ENCODE results near the gene CDH26. TPM values are rescaled to one million over a fixed set of nuclear protein-coding genes. Genes with fewer than 3 reads are reported as not detected.
"Not testable (repeated sequence)": the region's sequence is repeated elsewhere in the genome, so short reads cannot be mapped to it uniquely, and the experiment has no call there.

Gene CDH26
- total RNA-seq, 2 experiments from 2014 or later: 0.53 to 0.86 TPM

GRCh38 chr20:59945175-59945574, 13.0 kb upstream of the CDH26 start:
- H3K4me1 Mint-ChIP-seq: peaks cover 34% of the 10 kb centered on the region
- peaks cover 16% of the 10 kb centered on the region for H3K36me3 Mint-ChIP-seq (ENCODE audit: low read depth)
- H3K4me3 Mint-ChIP-seq: no peak overlapping the region
- ChIA-PET POLR2A (interaction anchor here (1.7 kb wide), 1 partner anchor 10 kb away, joined by 12 read pairs; no protein-coding TSS in a partner anchor), CTCF (interaction anchor here (2.4 to 4.4 kb wide), 2 partner anchors 11 to 111 kb away, joined by 8 to 25 read pairs; partner anchors contain the start of gene SYCP2)
- no peaks in the 10 kb centered on the region for H3K27me3 Mint-ChIP-seq
- no peak overlapping the region for H3K27ac Mint-ChIP-seq
- DNase-seq: no peak
- H3K9me3 Mint-ChIP-seq: no peaks in the 10 kb centered on the region

- POLR2A ChIA-PET: interaction anchor here (1.0 kb wide), 1 partner anchor 111 kb away, joined by 3 read pairs; no protein-coding TSS in a partner anchor
Measured at GRCh38 chr20:59945731-59946130, 12.5 kb upstream of the CDH26 start.

GRCh38 chr20:59947376-59947775, 10.8 kb upstream of the CDH26 start:
- DNase-seq: no peak
- POLR2A ChIA-PET: interaction anchor here (2.2 to 2.5 kb wide), 2 partner anchors 9 to 13 kb away, joined by 5 to 11 read pairs; partner anchors contain the start of gene SYCP2
- peaks cover 18% of the 10 kb centered on the region for H3K4me1 Mint-ChIP-seq
- H3K27me3 Mint-ChIP-seq: no peaks in the 10 kb centered on the region
- H3K9me3 Mint-ChIP-seq: no peaks in the 10 kb centered on the region
- H3K27ac Mint-ChIP-seq: no peak overlapping the region
- CTCF ChIA-PET: interaction anchor here (1.6 to 3.7 kb wide), 2 partner anchors 10 to 109 kb away, joined by 5 to 26 read pairs; no protein-coding TSS in a partner anchor
- no peak overlapping the region for H3K4me3 Mint-ChIP-seq
- H3K36me3 Mint-ChIP-seq (ENCODE audit: low read depth): peaks cover 13% of the 10 kb centered on the region

More at GRCh38 chr20:59945731-59946130, 12.5 kb upstream of the CDH26 start:
- CTCF ChIA-PET: interaction anchor here (0.8 to 4.4 kb wide), 3 partner anchors 11 to 192 kb away, joined by 3 to 25 read pairs (median 8); partner anchors contain the start of gene SYCP2
- Mint-ChIP-seq H3K27me3 (no peaks in the 10 kb centered on the region), H3K9me3 (no peaks in the 10 kb centered on the region), H3K36me3 (ENCODE audit: low read depth) (peaks cover 16% of the 10 kb centered on the region), H3K4me1 (peaks cover 34% of the 10 kb centered on the region), H3K4me3 (no peak overlapping the region), H3K27ac (no peak overlapping the region)
- DNase-seq: no peak

- peaks cover 13% of the 10 kb centered on the region for H3K36me3 Mint-ChIP-seq (ENCODE audit: low read depth)
- no peak overlapping the region for H3K4me3 Mint-ChIP-seq
- ChIA-PET POLR2A (interaction anchor here (1.3 to 2.5 kb wide), 4 partner anchors 8 to 109 kb away, joined by 5 to 11 read pairs (median 8); partner anchors contain the start of genes FAM217B, PPP1R3D and SYCP2), CTCF (interaction anchor here (0.7 to 3.7 kb wide), 9 partner anchors 8 to 315 kb away, joined by 3 to 39 read pairs (median 5); partner anchors contain the start of genes FAM217B, PPP1R3D and SYCP2)
- H3K27ac Mint-ChIP-seq: peak overlapping the region; percentile 90
- no peaks in the 10 kb centered on the region for H3K9me3 Mint-ChIP-seq
- no peaks in the 10 kb centered on the region for H3K27me3 Mint-ChIP-seq
- DNase-seq: no peak
- H3K4me1 Mint-ChIP-seq: peaks cover 18% of the 10 kb centered on the region
Measured at GRCh38 chr20:59948212-59948611, 10.0 kb upstream of the CDH26 start.

- H3K4me1 Mint-ChIP-seq: peaks cover 18% of the 10 kb centered on the region
- POLR2A ChIA-PET: interaction anchor here (1.3 to 2.5 kb wide), 4 partner anchors 9 to 108 kb away, joined by 5 to 11 read pairs (median 8); partner anchors contain the start of genes FAM217B, PPP1R3D and SYCP2
- H3K36me3 Mint-ChIP-seq (ENCODE audit: low read depth): peaks cover 9% of the 10 kb centered on the region
- no peaks in the 10 kb centered on the region for H3K9me3 Mint-ChIP-seq
- H3K4me3 Mint-ChIP-seq: peak overlapping the region; percentile 41
- DNase-seq: peak; percentile 39
- H3K27ac Mint-ChIP-seq: peak overlapping the region; percentile 90
- CTCF ChIA-PET: interaction anchor here (0.7 to 3.7 kb wide), 14 partner anchors 9 to 1280 kb away, joined by 3 to 39 read pairs (median 4); partner anchors contain the start of genes FAM217B, PPP1R3D and SYCP2
- H3K27me3 Mint-ChIP-seq: no peaks in the 10 kb centered on the region
Measured at GRCh38 chr20:59948828-59949720, 9.1 kb upstream of the CDH26 start.

GRCh38 chr20:59949911-59950310, 8.3 kb upstream of the CDH26 start:
- DNase-seq: no peak
- peaks cover 3% of the 10 kb centered on the region for H3K36me3 Mint-ChIP-seq (ENCODE audit: low read depth)
- H3K4me1 Mint-ChIP-seq: peaks cover 18% of the 10 kb centered on the region
- CTCF ChIA-PET: interaction anchor here (0.8 to 3.7 kb wide), 7 partner anchors 10 to 1279 kb away, joined by 3 to 39 read pairs (median 4); partner anchors contain the start of genes FAM217B, PPP1R3D and SYCP2
- no peak overlapping the region for H3K4me3 Mint-ChIP-seq
- POLR2A ChIA-PET: no interaction called here
- no peak overlapping the region for H3K27ac Mint-ChIP-seq
- H3K27me3 Mint-ChIP-seq: no peaks in the 10 kb centered on the region
- no peaks in the 10 kb centered on the region for H3K9me3 Mint-ChIP-seq

GRCh38 chr20:59954718-59955117, 3.5 kb upstream of the CDH26 start:
- Mint-ChIP-seq H3K9me3 (no peaks in the 10 kb centered on the region), H3K4me1 (no peaks in the 10 kb centered on the region), H3K36me3 (ENCODE audit: low read depth) (no peaks in the 10 kb centered on the region), H3K4me3 (no peak overlapping the region), H3K27me3 (no peaks in the 10 kb centered on the region), H3K27ac (no peak overlapping the region)
- POLR2A ChIA-PET: no interaction called here
- CTCF ChIA-PET: interaction anchor here (0.7 to 2.0 kb wide), 5 partner anchors 14 to 267 kb away, joined by 3 to 10 read pairs (median 4); partner anchors contain the start of genes FAM217B and PPP1R3D
- DNase-seq: no peak

- H3K36me3 Mint-ChIP-seq (ENCODE audit: low read depth): no peaks in the 10 kb centered on the region
- H3K27ac Mint-ChIP-seq: no peak overlapping the region
- POLR2A ChIA-PET: interaction anchor here (0.6 to 1.6 kb wide), 2 partner anchors 43 to 54 kb away, joined by 3 read pairs; no protein-coding TSS in a partner anchor
- CTCF ChIA-PET: interaction anchor here (0.7 to 2.0 kb wide), 6 partner anchors 15 to 102 kb away, joined by 3 to 10 read pairs (median 3); partner anchors contain the start of genes FAM217B and PPP1R3D
- no peak for DNase-seq
- H3K4me3 Mint-ChIP-seq: no peak overlapping the region
- no peaks in the 10 kb centered on the region for H3K4me1 Mint-ChIP-seq
- H3K27me3 Mint-ChIP-seq: no peaks in the 10 kb centered on the region
- no peaks in the 10 kb centered on the region for H3K9me3 Mint-ChIP-seq
Measured at GRCh38 chr20:59955131-59955796, 3.0 kb upstream of the CDH26 start.

- H3K27me3 Mint-ChIP-seq; DNase-seq; H3K4me1 Mint-ChIP-seq; CTCF ChIA-PET; H3K36me3 Mint-ChIP-seq (ENCODE audit: low read depth); H3K9me3 Mint-ChIP-seq; H3K27ac Mint-ChIP-seq; H3K4me3 Mint-ChIP-seq: not testable (repeated sequence)
- POLR2A ChIA-PET: interaction anchor here (1.1 kb wide), 1 partner anchor 17 kb away, joined by 3 read pairs; no protein-coding TSS in a partner anchor
Measured at GRCh38 chr20:59957568-59957967, 655 bp upstream of the CDH26 start.

GRCh38 chr20:59958626-59959025, 403 bp downstream of the CDH26 start:
- Mint-ChIP-seq H3K36me3 (ENCODE audit: low read depth) (no peaks in the 10 kb centered on the region), H3K27me3 (no peaks in the 10 kb centered on the region), H3K4me3 (no peak overlapping the region), H3K9me3 (no peaks in the 10 kb centered on the region), H3K27ac (no peak overlapping the region), H3K4me1 (no peaks in the 10 kb centered on the region)
- CTCF ChIA-PET: no interaction called here
- no peak for DNase-seq
- POLR2A ChIA-PET: no interaction called here

GRCh38 chr20:59961423-59961822, 3.2 kb downstream of the CDH26 start:
- POLR2A ChIA-PET: interaction anchor here (0.7 to 1.1 kb wide), 2 partner anchors 95 to 242 kb away, joined by 3 read pairs; no protein-coding TSS in a partner anchor
- no peak overlapping the region for H3K27ac Mint-ChIP-seq

GRCh38 chr20:59962155-59962554, 3.9 kb downstream of the CDH26 start:
- ChIA-PET CTCF (no interaction called here), POLR2A (no interaction called here)
- H3K9me3 Mint-ChIP-seq: no peaks in the 10 kb centered on the region

More at GRCh38 chr20:59961423-59961822, 3.2 kb downstream of the CDH26 start:
- Mint-ChIP-seq H3K4me1 (no peaks in the 10 kb centered on the region), H3K36me3 (ENCODE audit: low read depth) (no peaks in the 10 kb centered on the region), H3K4me3 (no peak overlapping the region), H3K9me3 (no peaks in the 10 kb centered on the region), H3K27me3 (no peaks in the 10 kb centered on the region)
- DNase-seq: no peak
- CTCF ChIA-PET: no interaction called here

More at GRCh38 chr20:59962155-59962554, 3.9 kb downstream of the CDH26 start:
- Mint-ChIP-seq H3K4me1 (no peaks in the 10 kb centered on the region), H3K36me3 (ENCODE audit: low read depth) (no peaks in the 10 kb centered on the region), H3K4me3 (no peak overlapping the region), H3K27ac (no peak overlapping the region), H3K27me3 (no peaks in the 10 kb centered on the region)
- no peak for DNase-seq
